ENCODE data around the gene ANOS1.
"Not testable (repeated sequence)": the region's sequence is repeated elsewhere in the genome, so short reads cannot be mapped to it uniquely, and the experiment has no call there.

The ANOS1 gene

DNA sequence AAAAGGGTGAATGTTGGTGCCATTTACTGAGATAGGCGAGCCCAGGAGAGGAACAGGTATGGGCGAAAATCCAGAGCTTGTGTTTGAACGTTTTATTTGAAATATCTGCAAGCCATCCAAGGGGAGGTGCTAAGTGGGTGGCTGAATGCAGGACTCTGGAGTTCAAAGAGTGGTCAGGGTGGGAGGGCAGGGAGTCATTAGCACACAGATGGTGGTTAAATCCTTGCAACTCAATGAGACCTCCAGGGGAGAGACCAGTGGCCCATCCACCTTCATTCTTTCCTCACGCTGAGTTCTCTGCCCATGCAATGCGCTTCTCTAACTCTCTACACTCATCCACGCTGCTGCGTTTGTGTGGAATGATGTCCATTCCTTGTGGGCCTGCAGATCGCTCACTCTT is 166.2 kb downstream of the ANOS1 start:
- TF ChIP-seq, protein P1, sequence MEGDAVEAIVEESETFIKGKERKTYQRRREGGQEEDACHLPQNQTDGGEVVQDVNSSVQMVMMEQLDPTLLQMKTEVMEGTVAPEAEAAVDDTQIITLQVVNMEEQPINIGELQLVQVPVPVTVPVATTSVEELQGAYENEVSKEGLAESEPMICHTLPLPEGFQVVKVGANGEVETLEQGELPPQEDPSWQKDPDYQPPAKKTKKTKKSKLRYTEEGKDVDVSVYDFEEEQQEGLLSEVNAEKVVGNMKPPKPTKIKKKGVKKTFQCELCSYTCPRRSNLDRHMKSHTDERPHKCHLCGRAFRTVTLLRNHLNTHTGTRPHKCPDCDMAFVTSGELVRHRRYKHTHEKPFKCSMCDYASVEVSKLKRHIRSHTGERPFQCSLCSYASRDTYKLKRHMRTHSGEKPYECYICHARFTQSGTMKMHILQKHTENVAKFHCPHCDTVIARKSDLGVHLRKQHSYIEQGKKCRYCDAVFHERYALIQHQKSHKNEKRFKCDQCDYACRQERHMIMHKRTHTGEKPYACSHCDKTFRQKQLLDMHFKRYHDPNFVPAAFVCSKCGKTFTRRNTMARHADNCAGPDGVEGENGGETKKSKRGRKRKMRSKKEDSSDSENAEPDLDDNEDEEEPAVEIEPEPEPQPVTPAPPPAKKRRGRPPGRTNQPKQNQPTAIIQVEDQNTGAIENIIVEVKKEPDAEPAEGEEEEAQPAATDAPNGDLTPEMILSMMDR (IDR thresholded peaks at IDR 0.05; ENCODE audit: low read depth, low read length, missing control alignments) = no peak
- DNase-seq (ENCODE audit: low read depth) = no peak
- H3K4me3 ChIP-seq (ENCODE audit: low read depth, low read length) = no peak overlapping the region
- in situ Hi-C loops (cut with HindIII; ENCODE audit: low sequenced_read_pairs) = no loop called here

DNA sequence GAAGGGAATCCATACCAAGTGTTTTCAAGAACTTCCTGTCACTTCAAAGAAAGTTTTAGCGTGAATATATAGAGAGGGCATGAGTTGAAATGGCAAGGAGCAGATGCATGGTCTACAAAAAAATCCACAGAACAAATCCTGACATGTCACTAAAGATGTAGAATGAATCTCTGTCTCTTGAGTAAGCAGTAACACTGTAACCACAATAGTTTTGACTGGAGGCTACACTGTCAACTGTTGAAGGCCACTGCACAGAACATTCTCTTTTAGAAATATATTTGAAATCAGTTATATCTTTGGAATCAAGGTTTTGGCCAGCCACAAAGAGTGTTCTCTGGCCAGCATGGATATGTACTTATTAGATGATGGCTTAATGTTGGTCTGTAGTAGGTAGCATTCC is 183.5 kb downstream of the ANOS1 start:
- no peak for DNase-seq (ENCODE audit: low read depth)
- no peak overlapping the region for H3K4me3 ChIP-seq (ENCODE audit: low read depth, low read length)
- in situ Hi-C loops (cut with HindIII; ENCODE audit: low sequenced_read_pairs) = no loop called here
- TF ChIP-seq, protein P1 (IDR thresholded peaks at IDR 0.05; ENCODE audit: low read depth, low read length, missing control alignments) = no peak

DNA sequence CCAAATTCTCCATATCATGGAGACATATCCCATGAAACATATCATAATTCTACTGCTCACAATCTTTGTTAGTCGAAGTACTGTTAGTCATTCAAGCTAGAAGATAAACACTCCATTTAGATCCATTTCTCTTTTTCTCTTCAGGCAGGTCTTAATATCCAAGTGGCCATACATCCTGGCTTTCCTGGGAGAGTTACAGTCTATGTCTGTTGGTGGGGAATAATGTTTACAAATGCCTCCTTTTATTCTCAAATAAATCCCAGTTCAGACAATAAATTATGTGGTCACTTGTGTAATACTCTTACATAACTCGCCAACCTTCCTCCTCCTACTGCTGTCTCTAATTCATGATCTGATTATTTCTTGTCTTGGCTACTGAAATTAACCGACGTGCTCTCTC is 185.2 kb downstream of the ANOS1 start:
- TF ChIP-seq, protein P1 (IDR thresholded peaks at IDR 0.05; ENCODE audit: low read depth, low read length, missing control alignments) = no peak
- no peak for DNase-seq (ENCODE audit: low read depth)
- in situ Hi-C loops (cut with HindIII; ENCODE audit: low sequenced_read_pairs) = no loop called here
- H3K4me3 ChIP-seq (ENCODE audit: low read depth, low read length) = no peak overlapping the region

DNA sequence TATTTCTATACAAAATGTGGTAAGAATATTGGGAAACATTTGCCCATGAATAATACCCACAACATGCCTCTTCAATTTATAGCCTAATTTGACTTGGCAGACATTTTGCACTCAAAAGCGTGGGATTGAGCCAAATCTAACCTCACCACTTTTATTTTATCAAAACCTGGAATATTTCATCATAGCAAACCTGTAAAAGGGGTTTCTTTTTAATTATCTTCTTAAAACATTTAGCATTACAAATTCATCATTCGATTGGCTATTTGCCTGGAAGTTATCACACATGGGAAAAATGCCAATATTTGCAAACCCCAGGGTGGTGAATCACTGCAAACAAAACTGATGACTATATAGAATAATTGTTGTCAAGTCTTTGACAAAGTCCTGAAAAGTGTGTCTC is 211.1 kb downstream of the ANOS1 start:
- TF ChIP-seq, protein P1 (IDR thresholded peaks at IDR 0.05; ENCODE audit: low read depth, low read length, missing control alignments) = no peak
- no peak overlapping the region for H3K4me3 ChIP-seq (ENCODE audit: low read depth, low read length)
- in situ Hi-C loops (cut with HindIII; ENCODE audit: low sequenced_read_pairs) = no loop called here
- peak; percentile 12 for DNase-seq (ENCODE audit: low read depth)

DNA sequence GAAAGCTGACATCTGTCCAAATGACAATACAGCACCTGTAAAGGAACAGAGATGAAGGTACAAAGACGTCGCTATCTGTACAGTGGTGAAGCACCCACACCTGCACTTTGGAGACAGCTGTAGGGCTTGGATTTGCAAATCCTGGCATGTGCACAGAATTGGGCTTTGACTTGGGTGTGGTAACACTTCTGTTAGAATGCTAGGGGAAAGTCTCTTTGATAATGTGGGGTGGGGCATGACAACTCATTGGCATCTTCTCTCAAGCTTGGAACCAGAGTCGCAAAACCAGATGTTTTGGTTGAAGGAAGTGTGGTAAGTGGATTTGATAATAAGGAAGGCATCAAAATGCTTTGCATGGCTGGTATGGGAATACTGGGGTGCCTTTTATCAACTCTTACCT is 211.8 kb downstream of the ANOS1 start:
- in situ Hi-C loops (cut with HindIII; ENCODE audit: low sequenced_read_pairs) = no loop called here
- no peak overlapping the region for H3K4me3 ChIP-seq (ENCODE audit: low read depth, low read length)
- TF ChIP-seq, protein P1 (IDR thresholded peaks at IDR 0.05; ENCODE audit: low read depth, low read length, missing control alignments) = no peak
- no peak for DNase-seq (ENCODE audit: low read depth)

DNA sequence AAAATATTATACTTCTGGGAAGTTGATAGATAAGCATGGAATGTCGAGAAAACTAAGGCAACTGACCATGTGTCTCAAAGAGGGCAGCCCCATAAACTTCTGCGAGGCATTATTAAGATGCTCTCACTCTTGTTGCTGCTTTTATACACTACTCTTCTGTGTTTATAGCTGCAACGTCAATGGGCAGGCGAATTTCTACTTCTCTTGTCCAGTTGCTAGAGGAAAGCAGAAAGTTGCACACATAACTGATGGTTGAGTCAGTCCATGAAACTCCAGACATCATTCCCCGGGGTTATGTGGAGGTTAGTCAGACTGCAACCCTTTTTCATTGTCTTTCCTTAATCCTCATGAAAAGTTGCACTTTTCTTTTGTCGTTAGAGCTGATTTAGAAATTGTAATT is 227.5 kb downstream of the ANOS1 start:
- DNase-seq (ENCODE audit: low read depth) = peak; percentile 43
- no peak overlapping the region for H3K4me3 ChIP-seq (ENCODE audit: low read depth, low read length)
- in situ Hi-C loops (cut with HindIII; ENCODE audit: low sequenced_read_pairs) = no loop called here
- TF ChIP-seq, protein P1 (IDR thresholded peaks at IDR 0.05; ENCODE audit: low read depth, low read length, missing control alignments) = no peak

DNA sequence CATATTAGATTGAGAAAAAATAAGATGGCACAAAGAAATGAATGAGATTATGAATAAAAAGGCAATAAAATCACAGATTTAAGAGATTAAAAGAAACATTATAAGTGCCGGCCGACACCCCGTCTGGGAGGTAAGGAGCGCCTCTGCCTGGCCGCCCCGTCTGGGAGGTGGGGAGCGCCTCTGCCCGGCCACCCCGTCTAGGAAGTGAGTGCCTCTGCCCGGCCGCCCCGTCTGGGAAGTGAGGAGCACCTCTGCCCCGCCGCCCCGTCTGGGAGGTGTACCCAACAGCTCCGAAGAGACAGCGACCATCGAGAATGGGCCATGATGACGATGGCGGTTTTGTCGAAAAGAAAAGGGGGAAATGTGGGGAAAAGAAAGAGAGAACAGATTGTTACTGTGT is 229.8 kb downstream of the ANOS1 start:
- H3K4me3 ChIP-seq (ENCODE audit: low read depth, low read length); DNase-seq (ENCODE audit: low read depth); in situ Hi-C loops (cut with HindIII; ENCODE audit: low sequenced_read_pairs): not testable (repeated sequence)

Measured in astrocyte of the cerebellum (primary cell).